Ovary (tissue), 3 donors: ENCODE data around the gene TEX19.
"Not testable (repeated sequence)": the region's sequence is repeated elsewhere in the genome, so short reads cannot be mapped to it uniquely, and the experiment has no call there.

Experiments
- POLR2A ChIP-seq: fragments of 450-650 bp; IDR thresholded peaks from one replicate; pipeline ENCODE4 v1.6.1; 2017; ENCODE audit warnings: antibody characterized with exemption, mild to moderate bottlenecking, moderate library complexity
- TF ChIP-seq, protein P1 (sequence below), 3 donors: fragments of 450-650 bp in 2 of 3; fragments of 200-600 bp in 1 of 3; IDR thresholded peaks; one replicate each; pipeline versions ENCODE4 v1.5.1 to v1.8.0; 2016 to 2022; ENCODE audit warnings: antibody characterized with exemption in 3 of 3, mild to moderate bottlenecking in 1 of 3
- donor health status: DM: no; HTN: no; CAD: no.

GRCh38 chr17:82373072-82373452, 14.0 kb downstream of the TEX19 start:
- TF ChIP-seq, protein P1, sequence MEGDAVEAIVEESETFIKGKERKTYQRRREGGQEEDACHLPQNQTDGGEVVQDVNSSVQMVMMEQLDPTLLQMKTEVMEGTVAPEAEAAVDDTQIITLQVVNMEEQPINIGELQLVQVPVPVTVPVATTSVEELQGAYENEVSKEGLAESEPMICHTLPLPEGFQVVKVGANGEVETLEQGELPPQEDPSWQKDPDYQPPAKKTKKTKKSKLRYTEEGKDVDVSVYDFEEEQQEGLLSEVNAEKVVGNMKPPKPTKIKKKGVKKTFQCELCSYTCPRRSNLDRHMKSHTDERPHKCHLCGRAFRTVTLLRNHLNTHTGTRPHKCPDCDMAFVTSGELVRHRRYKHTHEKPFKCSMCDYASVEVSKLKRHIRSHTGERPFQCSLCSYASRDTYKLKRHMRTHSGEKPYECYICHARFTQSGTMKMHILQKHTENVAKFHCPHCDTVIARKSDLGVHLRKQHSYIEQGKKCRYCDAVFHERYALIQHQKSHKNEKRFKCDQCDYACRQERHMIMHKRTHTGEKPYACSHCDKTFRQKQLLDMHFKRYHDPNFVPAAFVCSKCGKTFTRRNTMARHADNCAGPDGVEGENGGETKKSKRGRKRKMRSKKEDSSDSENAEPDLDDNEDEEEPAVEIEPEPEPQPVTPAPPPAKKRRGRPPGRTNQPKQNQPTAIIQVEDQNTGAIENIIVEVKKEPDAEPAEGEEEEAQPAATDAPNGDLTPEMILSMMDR (IDR thresholded peaks at IDR 0.05), result not testable (repeated sequence)
- TF ChIP-seq POLR2A, result not testable (repeated sequence)
